Kidney (tissue), 14 donors: Measurements from ENCODE around the gene CASTOR1. TPM values are rescaled to one million over a fixed set of nuclear protein-coding genes. Genes with fewer than 3 reads are reported as not detected.
A peak's percentile ranks its signal among the peaks of the same experiment; 100 is the strongest.

Experiments used
- DNase-seq, 5 donors: peaks; one replicate each; pipeline ENCODE4 v3.0.0-alpha.2; 2013 to 2020
- FAIRE-seq: peaks from 2 replicates; lab custom pipeline; 2012; peaks lifted over from hg19 to GRCh38; lab: Jason Lieb, UNC
- H3K27ac ChIP-seq, 2 donors: one replicate each; pipeline ENCODE4 v1.7.0; 2013; ENCODE audit warnings: low read depth in 2 of 2, low read length in 2 of 2, inconsistent platforms in 1 of 2
- H3K27me3 ChIP-seq: one replicate; pipeline ENCODE4 v1.7.1; 2013; ENCODE audit warnings: low read length, inconsistent platforms; ENCODE audit not compliant: control insufficient read depth, insufficient read depth
- H3K36me3 ChIP-seq, 3 donors: one replicate each; pipeline versions ENCODE4 v1.7.0 to v1.7.1; 2013; ENCODE audit warnings: low read length in 3 of 3, control low read depth in 1 of 3, inconsistent platforms in 1 of 3; ENCODE audit not compliant: insufficient read depth in 3 of 3, control insufficient read depth in 2 of 3
- H3K4me1 ChIP-seq, 3 donors: one replicate each; pipeline versions ENCODE4 v1.7.0 to v1.7.1; 2013; ENCODE audit warnings: low read length in 3 of 3, inconsistent platforms in 1 of 3, low read depth in 1 of 3; ENCODE audit not compliant: control insufficient read depth in 2 of 3, insufficient read depth in 2 of 3
- H3K4me3 ChIP-seq, 3 donors: one replicate each; pipeline versions ENCODE4 v1.7.0 to v1.8.1; 2013; ENCODE audit warnings: low read length in 3 of 3, control low read depth in 1 of 3, inconsistent platforms in 1 of 3
- H3K9ac ChIP-seq, 3 donors: one replicate each; pipeline versions ENCODE4 v1.7.0 to v1.7.1; 2013; ENCODE audit warnings: low read length in 3 of 3, control low read depth in 1 of 3, inconsistent platforms in 1 of 3
- H3K9me3 ChIP-seq, 3 donors: one replicate each; pipeline versions ENCODE4 v1.7.0 to v1.7.1; 2013; ENCODE audit warnings: low read length in 3 of 3, control low read depth in 1 of 3, inconsistent platforms in 1 of 3; ENCODE audit not compliant: control insufficient read depth in 2 of 3, insufficient read depth in 1 of 3
- intact Hi-C: fragments of 100-400 bp; cut with DNase I; formaldehyde crosslinking; loops from one replicate; pipeline ENCODE4 v1.11.1; 2022
- polyA plus RNA-seq: library from polyadenylated mRNA; stranded (reverse); fragments of 350-450 nt; fragmentation: Illumina TruSeq; extraction: RNeasy Lipid Tissue Mini Kit (QIAGEN cat#74804); gene quantifications from one replicate; pipeline ENCODE4 v1.2.3, GENCODE V29; 2014; ENCODE audit warnings: low read depth, low replicate concordance; ENCODE audit not compliant: insufficient read depth
- total RNA-seq: library from RNA; stranded (reverse); fragmentation: NEBNext Ultra II Directional; extraction: Animal tissue kit (Norgen Biotek cat#: 25700); gene quantifications from one replicate; pipeline ENCODE4 v1.2.1, GENCODE V29; 2021
- TF ChIP-seq, protein P1 (sequence below): IDR thresholded peaks from 3 replicates; pipeline ENCODE4 v1.5.1; 2012; ENCODE audit warnings: mild to moderate bottlenecking, moderate library complexity, borderline replicate concordance; ENCODE audit not compliant: insufficient read depth; ENCODE audit errors: extremely low read depth
- donor health status: control.
- donor health status: control.
- donor health status: control.
- donor health status: control.
- donor health status: control.
- donor health status: DM: yes; HTN: yes; CAD: no.
- donor health status: Normal renal cell carcinoma (clear cell type).

CASTOR1 gene
- total and polyA plus RNA-seq, 2 donors from 2014 or later, result 16.5 to 71.7 TPM

DNA sequence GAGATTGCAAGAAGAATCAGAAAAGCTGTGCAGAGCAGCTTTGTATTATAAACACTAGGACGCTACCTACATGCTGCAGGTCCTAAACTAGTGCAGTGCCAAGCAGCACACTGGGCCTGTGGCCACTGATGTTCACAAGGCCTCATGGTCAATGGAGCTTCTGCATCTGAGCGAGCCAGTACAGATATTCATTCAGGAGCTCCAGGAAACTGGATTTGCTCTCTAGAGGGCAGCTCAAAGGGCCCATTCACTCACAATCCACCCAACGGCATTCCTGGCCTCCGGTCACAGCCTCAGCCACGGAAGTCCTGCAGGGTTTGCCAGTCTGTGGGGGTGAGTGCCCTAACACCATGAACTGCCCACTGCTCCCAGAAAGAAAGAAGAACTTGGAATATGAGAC, 43.2 kb upstream of the CASTOR1 start:
- H3K36me3 ChIP-seq, result peaks cover 11 to 52% (median 45%) of the 10 kb centered on the region in 3 donors
- no peak for FAIRE-seq
- H3K9ac ChIP-seq, result no peak overlapping the region
- H3K27ac ChIP-seq, result no peak overlapping the region
- peaks cover 0 to 4% (median 1%) of the 10 kb centered on the region in 3 donors for H3K4me1 ChIP-seq
- TF ChIP-seq, protein P1, sequence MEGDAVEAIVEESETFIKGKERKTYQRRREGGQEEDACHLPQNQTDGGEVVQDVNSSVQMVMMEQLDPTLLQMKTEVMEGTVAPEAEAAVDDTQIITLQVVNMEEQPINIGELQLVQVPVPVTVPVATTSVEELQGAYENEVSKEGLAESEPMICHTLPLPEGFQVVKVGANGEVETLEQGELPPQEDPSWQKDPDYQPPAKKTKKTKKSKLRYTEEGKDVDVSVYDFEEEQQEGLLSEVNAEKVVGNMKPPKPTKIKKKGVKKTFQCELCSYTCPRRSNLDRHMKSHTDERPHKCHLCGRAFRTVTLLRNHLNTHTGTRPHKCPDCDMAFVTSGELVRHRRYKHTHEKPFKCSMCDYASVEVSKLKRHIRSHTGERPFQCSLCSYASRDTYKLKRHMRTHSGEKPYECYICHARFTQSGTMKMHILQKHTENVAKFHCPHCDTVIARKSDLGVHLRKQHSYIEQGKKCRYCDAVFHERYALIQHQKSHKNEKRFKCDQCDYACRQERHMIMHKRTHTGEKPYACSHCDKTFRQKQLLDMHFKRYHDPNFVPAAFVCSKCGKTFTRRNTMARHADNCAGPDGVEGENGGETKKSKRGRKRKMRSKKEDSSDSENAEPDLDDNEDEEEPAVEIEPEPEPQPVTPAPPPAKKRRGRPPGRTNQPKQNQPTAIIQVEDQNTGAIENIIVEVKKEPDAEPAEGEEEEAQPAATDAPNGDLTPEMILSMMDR, result no peak
- no peak overlapping the region for H3K4me3 ChIP-seq
- intact Hi-C loops, result no loop called here
- no peaks in the 10 kb centered on the region for H3K9me3 ChIP-seq
- no peak for DNase-seq
- H3K27me3 ChIP-seq, result no peaks in the 10 kb centered on the region

DNA sequence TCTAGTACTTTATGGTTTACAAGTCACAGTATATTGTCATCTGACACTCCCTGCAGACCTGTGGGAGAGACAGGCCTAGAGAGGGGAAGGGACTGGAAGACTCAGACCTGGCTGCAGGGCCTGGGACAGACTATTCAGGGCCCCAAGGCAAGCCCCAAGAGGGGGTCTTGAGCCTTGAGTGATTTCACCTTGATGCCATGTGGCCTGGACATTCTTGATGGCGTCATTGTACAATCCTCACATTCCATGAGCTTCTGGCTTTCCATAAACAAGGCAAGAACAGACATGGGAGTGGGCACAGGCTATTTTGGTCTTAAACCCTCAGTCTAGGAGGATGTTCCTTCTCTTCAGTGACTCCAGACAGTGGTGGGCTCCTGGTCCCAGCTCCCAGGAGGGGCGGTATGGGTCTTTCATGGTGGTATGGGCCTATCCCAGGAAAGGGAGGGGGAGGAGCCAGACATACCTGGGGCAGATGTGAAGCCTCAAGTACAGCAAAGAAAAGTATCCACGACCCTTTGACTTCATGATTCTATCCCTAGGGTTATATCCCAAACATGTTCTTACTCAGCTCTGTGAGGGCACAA, 39.3 kb upstream of the CASTOR1 start:
- peaks cover 0 to 24% (median 21%) of the 10 kb centered on the region in 3 donors for H3K4me1 ChIP-seq
- H3K4me3 ChIP-seq, result no peak overlapping the region
- no peaks in the 10 kb centered on the region for H3K27me3 ChIP-seq
- no peaks in the 10 kb centered on the region for H3K9me3 ChIP-seq
- H3K9ac ChIP-seq, result no peak overlapping the region
- intact Hi-C loops, result no loop called here
- TF ChIP-seq, protein P1, result no peak
- H3K36me3 ChIP-seq, result peaks cover 2 to 13% (median 9%) of the 10 kb centered on the region in 3 donors
- DNase-seq, result no peak
- FAIRE-seq, result no peak
- no peak overlapping the region for H3K27ac ChIP-seq

DNA sequence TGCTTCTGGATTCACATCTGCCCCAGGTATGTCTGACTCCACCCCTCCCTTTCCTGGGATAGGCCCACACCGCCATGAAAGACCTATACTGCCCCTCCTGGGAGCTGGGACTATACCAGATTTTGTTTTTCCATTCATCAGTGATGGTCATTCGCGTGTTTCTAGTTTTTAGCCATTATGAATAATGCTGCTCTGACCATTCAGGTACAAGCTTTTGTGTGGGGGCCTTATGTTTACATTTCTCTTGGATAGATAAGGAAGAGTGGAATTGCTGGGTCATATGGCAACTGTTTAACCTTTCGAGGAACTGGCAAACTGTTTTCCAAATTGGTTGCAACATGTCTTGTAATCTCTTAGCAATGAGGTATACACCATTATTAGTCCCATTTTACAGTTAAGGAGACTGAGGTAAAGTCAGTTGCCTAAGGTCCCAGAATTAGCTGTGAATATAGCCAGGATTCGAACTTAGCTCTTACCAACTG, 38.6 kb upstream of the CASTOR1 start:
- no peak for FAIRE-seq

More for the DNA sequence above, 38.6 kb upstream of the CASTOR1 start:
- peak overlapping the region in 1 of 3 donors; percentile 74 for H3K4me3 ChIP-seq
- peak overlapping the region in 1 of 2 donors; percentile 45 for H3K27ac ChIP-seq
- H3K36me3 ChIP-seq, result peaks cover 0 to 7% (median 2%) of the 10 kb centered on the region in 3 donors
- intact Hi-C loops, result no loop called here
- peak overlapping the region in 1 of 3 donors; percentile 74 for H3K9ac ChIP-seq
- H3K9me3 ChIP-seq, result no peaks in the 10 kb centered on the region
- no peak for DNase-seq
- TF ChIP-seq, protein P1, result peak; percentile 3
- peaks cover 0 to 31% (median 25%) of the 10 kb centered on the region in 3 donors for H3K4me1 ChIP-seq
- no peaks in the 10 kb centered on the region for H3K27me3 ChIP-seq
